GM19238 (cell line): Measurements from ENCODE around the gene AP1G1.
"Not testable (repeated sequence)": the region's sequence is repeated elsewhere in the genome, so short reads cannot be mapped to it uniquely, and the experiment has no call there.

Experiments used
- DNase-seq: peaks from one replicate; pipeline ENCODE4 v3.0.0; 2011; ENCODE audit warnings: low spot score; ENCODE audit not compliant: insufficient read length

The AP1G1 gene

GRCh38 chr16:71810155-71810530 is 1.5 kb upstream of the AP1G1 start:
- DNase-seq, result not testable (repeated sequence)

- no peak for DNase-seq
Measured at GRCh38 chr16:71807905-71808592, 585 bp downstream of the AP1G1 start.

- no peak for DNase-seq
Measured at GRCh38 chr16:71803305-71803690, 5.3 kb downstream of the AP1G1 start.

GRCh38 chr16:71796501-71797097 is 12.0 kb downstream of the AP1G1 start:
- DNase-seq, result no peak

GRCh38 chr16:71794943-71795342 is 13.7 kb downstream of the AP1G1 start:
- DNase-seq, result no peak

- DNase-seq, result no peak
Measured at GRCh38 chr16:71794018-71794417, 14.6 kb downstream of the AP1G1 start.

GRCh38 chr16:71792176-71792575 is 16.5 kb downstream of the AP1G1 start:
- no peak for DNase-seq

- not testable (repeated sequence) for DNase-seq
Measured at GRCh38 chr16:71790329-71790728, 18.3 kb downstream of the AP1G1 start.

- DNase-seq, result no peak
Measured at GRCh38 chr16:71789136-71789535, 19.5 kb downstream of the AP1G1 start.

GRCh38 chr16:71788578-71788977 is 20.1 kb downstream of the AP1G1 start:
- DNase-seq, result no peak

GRCh38 chr16:71785143-71785542 is 23.5 kb downstream of the AP1G1 start:
- not testable (repeated sequence) for DNase-seq

GRCh38 chr16:71784093-71784492 is 24.5 kb downstream of the AP1G1 start:
- no peak for DNase-seq

GRCh38 chr16:71781741-71782140 is 26.9 kb downstream of the AP1G1 start:
- no peak for DNase-seq

GRCh38 chr16:71780521-71781089 is 28.0 kb downstream of the AP1G1 start:
- DNase-seq, result no peak

GRCh38 chr16:71778780-71779179 is 29.9 kb downstream of the AP1G1 start:
- no peak for DNase-seq

GRCh38 chr16:71777329-71777728 is 31.3 kb downstream of the AP1G1 start:
- no peak for DNase-seq

GRCh38 chr16:71775949-71776348 is 32.7 kb downstream of the AP1G1 start:
- DNase-seq, result no peak

- DNase-seq, result no peak
Measured at GRCh38 chr16:71771571-71771970, 37.1 kb downstream of the AP1G1 start.

GRCh38 chr16:71769222-71769621 is 39.4 kb downstream of the AP1G1 start:
- no peak for DNase-seq

- DNase-seq, result no peak
Measured at GRCh38 chr16:71767060-71767900, 41.4 kb downstream of the AP1G1 start.

GRCh38 chr16:71762186-71762585 is 46.4 kb downstream of the AP1G1 start:
- no peak for DNase-seq

GRCh38 chr16:71761097-71761496 is 47.5 kb downstream of the AP1G1 start:
- DNase-seq, result no peak
